ENCODE measurements around the gene VKORC1.

Gene VKORC1

DNA sequence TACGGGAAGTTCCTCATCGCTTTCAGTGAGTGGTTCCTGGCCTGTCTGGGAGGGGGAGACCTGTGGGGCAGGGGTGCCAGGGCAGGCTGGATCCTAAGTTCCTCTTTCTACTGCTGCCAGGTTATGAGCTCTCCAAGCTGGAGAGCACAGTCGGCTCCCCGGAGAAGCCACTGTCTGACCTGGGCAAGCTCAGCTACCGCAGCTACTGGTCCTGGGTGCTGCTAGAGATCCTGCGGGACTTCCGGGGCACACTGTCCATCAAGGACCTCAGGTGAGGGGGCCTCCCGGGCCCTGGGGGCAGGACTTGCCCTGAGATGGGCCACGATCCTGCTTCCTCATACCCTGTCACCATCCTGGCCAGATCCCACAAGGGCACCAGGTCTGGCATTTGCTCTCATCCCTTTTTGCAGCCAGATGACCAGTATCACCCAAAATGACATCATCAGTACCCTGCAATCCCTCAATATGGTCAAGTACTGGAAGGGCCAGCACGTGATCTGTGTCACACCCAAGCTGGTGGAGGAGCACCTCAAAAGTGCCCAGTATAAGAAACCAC lies 35.8 kb upstream of the VKORC1 start:
- DNase-seq = no peak

GRCh38 chr16:31129568-31130335 lies 35.2 kb upstream of the VKORC1 start:
- peak in 23 of 51 donors; percentile 15 to 64 (median 46) for DNase-seq

DNA sequence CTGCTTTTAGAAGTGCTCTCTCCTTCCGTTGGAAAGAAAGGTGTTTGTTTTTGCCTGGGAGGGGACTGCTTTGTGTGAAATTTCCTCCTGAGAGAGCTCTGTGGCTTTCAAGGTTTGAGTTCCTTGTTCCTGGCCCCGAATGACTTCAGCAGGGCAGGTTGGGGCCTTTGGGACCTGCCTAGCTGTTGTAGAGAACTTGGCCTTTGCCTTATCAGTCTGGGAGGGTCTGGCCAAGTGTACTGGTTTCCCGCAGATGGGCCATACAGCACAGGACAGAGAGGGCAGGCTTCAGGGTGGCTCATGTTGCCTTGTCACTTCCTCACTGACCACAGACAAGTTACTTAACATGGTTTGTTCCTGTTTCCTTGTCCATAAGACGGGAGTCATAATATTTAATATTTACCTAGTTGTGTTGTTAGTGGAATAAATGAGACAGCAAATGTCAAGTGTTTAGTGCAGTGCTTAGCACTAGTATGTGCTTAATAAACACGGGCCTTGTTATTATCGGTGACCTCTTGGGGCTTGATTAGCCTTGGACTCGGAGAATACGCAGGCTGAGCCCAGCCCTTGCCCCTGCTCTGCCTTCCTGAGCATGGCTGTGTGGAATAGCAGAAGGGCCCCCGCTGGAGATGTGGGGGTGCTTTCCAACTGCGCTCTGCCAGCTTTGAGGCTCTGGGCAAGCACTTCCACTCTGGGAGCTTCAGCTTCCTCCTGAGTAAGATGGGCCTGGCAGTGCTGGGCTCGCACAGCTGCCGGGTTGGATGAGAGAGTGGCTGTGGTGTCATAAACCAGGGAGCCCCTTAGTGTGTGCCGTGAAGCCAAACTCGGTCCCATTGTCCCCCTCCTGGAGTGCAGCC lies 34.3 kb upstream of the VKORC1 start:
- peak in 25 of 51 donors; percentile 5 to 64 (median 31) for DNase-seq

GRCh38 chr16:31127182-31127581 lies 32.6 kb upstream of the VKORC1 start:
- no peak for DNase-seq

DNA sequence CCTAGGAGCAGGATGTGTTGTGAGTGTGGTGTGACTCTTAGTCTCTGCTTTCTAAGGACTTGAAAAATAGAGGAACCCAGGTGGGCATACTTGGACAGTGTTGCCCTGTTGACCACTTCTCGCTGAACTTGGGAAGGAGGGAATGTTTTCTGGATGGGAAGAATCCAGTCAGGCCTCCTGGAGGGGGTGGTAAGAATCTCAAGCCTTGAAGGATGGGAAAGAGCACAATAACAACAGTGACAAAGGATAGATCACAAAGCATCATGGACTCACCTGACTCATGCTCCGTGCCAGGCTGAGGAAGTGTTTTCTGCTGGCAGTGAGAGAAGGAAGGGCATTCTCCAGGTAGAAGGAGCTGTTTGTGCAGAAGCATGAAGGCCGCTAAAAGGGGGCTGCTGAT lies 31.2 kb upstream of the VKORC1 start:
- no peak for DNase-seq

- no peak for DNase-seq
Measured at GRCh38 chr16:31120129-31120528, 25.5 kb upstream of the VKORC1 start.

GRCh38 chr16:31118223-31119155 lies 23.9 kb upstream of the VKORC1 start:
- peak in 3 of 51 donors; percentile 15 to 46 (median 19) for DNase-seq

DNA sequence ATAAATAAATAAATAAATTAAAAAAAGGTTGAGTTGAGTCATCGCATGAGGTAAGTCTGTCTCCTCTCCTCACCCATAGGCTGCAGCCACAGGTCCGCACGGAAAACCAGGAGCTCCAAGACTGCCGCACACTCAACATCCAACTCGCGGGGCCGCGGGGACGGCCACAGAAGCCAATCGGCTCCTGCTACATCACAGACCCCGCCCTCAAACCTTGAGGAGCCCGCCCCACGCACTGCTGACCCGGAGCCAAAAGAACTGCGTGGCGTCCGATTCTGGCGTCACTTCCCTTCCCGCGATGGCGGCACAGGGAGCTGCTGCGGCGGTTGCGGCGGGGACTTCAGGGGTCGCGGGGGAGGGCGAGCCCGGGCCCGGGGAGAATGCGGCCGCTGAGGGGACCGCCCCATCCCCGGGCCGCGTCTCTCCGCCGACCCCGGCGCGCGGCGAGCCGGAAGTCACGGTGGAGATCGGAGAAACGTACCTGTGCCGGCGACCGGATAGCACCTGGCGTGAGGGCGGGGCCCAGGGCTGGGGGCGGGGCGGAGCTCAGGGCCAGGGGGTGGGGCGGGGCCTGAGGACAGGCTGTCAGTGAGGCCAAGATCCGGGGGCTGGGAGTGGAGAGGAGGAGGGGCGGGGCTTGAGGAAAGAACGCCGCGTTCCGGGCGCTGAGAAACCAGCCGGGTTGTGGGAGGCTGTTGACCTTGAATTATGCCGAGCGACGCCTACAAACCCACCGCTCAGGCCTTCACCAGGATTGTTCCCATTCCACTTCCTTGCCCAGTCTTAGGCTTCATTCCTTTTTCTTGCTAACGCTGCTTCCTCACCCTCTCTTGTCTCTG lies 23.0 kb upstream of the VKORC1 start, which contains the start of gene KAT8:
TSS of gene KAT8 (plus strand) at position 281 of the 839 bp plus-strand sequence. CDS start at position 299, 18 bp downstream.
- DNase-seq = peak; percentile 67 to 99 (median 95)

- no peak for DNase-seq
Measured at GRCh38 chr16:31114468-31114867, 19.9 kb upstream of the VKORC1 start.

DNA sequence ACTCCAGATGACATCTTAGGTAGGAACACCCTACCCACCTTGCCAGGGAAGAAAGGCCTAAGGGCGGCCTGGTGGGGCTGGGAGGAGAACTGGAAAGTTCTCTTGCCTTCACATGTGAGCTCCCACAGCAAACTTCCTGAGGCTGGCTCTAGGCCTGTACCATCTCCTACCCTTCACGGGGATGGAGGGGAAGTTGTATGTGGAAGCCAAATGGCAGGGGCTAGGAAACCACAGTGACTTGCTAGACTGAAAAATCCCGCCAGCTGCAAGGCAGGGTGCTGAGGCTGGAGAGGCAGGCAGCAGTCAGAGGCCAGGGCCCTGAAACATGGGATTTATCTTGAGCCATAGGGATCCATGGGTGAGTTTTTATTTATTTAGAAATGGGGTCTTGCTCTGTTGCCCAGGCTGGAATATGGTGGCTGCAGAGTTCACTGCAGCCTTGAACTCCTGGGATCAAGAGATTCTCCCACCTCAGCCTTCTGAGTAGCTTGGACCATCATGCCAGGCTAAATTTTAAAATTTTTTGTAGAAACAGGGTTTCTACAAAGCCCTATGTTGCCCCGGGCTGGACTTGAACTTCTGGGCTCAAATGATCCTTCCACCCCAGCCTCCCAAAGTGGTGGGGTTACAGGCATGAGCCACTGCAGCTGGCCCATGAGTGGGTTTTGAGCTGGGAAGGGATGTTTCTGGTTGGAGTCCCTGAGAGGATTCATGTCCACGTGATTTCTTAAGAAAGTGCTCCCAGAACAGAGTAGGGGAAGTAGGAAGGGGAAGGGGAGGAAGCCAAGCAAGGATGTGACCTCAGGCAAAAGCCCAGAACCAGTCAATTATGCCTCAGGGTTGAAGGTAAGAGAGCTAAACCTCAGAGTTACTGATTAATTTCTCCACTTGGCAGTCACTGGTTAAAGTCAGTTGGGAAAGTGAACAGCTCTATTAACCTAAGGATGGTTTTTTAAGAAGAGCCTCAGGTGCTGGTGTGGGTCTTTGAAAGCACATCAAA lies 18.8 kb upstream of the VKORC1 start:
- DNase-seq = peak in 1 of 51 donors; percentile 9

- no peak for DNase-seq
Measured at GRCh38 chr16:31112711-31113110, 18.1 kb upstream of the VKORC1 start.

DNA sequence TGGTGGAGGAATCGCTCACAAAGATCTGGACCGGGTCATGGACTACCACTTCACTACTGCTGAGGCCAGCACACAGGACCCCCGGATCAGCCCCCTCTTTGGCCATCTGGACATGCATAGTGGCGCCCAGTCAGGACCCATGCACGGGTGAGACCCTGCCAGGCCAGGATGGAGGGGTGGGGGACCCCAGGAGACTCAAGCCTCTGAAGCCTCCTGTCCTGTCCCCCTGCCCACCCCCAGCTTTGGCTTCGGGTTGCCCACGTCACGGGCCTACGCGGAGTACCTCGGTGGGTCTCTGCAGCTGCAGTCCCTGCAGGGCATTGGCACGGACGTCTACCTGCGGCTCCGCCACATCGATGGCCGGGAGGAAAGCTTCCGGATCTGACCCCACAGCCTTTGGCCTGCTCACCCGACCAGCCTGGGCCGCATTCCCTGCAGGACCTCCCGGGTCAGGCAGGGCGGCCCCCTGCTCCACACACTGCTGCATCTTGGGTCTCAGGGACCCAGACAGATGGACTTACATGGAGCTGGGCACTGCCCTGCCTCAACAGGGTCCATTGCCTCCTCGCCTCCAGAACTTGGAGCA lies 17.4 kb upstream of the VKORC1 start:
- no peak for DNase-seq

GRCh38 chr16:31110106-31111034 lies 15.8 kb upstream of the VKORC1 start:
- no peak for DNase-seq

DNA sequence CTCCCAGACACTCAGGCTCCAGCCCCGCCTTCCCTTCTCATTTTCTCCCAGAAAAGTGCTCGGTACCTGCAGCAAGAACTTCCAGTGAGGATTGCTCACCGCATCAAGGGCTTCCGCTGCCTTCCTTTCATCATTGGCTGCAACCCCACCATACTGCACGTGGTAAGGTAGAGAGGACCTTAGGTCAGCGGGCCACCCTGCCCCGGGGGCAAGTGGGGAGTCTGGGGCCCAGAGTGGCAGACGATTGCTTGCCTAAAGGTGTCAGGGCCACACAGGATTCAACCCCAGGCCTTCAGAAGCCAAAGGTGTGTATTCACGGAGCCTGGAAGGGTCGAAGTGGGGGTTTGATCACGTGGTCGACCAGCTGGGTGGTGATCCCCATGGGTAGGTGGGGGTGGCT lies 15.0 kb upstream of the VKORC1 start:
- no peak for DNase-seq

DNA sequence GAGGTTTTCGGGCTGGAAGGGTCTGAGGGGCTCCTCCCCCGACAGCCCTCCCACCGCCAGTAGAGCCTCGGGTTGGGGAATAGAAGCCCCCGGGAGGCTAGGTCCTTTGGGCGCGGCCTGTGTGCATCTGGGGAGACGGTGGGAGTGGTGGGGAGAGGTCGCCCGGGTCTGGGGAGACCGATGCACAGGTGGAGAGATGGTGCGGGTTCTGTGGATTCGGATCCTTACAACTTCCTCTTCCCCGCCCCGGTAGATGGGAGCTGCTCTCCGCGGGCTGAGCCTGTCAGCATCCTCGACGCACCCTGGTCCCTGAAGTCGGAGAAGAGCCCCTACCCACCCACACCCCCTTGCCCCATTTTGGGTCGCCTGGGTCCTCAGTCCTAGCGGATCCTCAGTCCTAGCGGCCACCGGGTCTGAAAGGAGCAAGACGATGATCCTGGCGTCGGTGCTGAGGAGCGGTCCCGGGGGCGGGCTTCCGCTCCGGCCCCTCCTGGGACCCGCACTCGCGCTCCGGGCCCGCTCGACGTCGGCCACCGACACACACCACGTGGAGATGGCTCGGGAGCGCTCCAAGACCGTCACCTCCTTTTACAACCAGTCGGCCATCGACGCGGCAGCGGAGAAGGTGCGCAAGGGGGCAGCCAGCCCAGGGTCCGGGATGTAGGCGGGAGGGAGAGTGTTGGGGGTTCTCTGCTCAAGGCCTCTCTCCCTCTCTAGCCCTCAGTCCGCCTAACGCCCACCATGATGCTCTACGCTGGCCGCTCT lies 14.4 kb upstream of the VKORC1 start:
- peak in 1 of 51 donors; percentile 31 for DNase-seq

Measured in hypothalamus (tissue), 51 donors.